Panc1 (cell line): ENCODE results near the gene CKAP5. TPM values are rescaled to one million over a fixed set of nuclear protein-coding genes. Genes with fewer than 3 reads are reported as not detected.

Experiments
- ATAC-seq: fragments of 200-7000 bp; cut with Tn5 transposase; 2 replicates; pipeline ENCODE4 v1.9.1; 2020; ENCODE audit warnings: mild to moderate bottlenecking, moderate library complexity
- BruUV-seq: library from RNA; stranded (reverse); fragments of 400-500 nt; replicated peaks from 2 replicates; lab custom pipeline; 2021; lab: Mats Ljungman, UMichigan
- CTCF ChIA-PET: fragments of 300-600 bp; sonication (Branson Sonifier 250); formaldehyde crosslinking; loops from one replicate; lab custom pipeline; 2022; ENCODE audit warnings: antibody characterized with exemption; lab: Charles Lee
- POLR2A ChIA-PET: fragments of 300-600 bp; sonication (Branson Sonifier 250); formaldehyde crosslinking; loops from one replicate; lab custom pipeline; 2022; ENCODE audit warnings: antibody characterized with exemption; lab: Charles Lee
- DNase-seq: peaks from one replicate; pipeline ENCODE4 v3.0.0-alpha.2; 2010; ENCODE audit warnings: low read depth, low spot score
- H3K27ac ChIP-seq: 2 replicates; pipeline ENCODE4 v1.5.1; 2011; ENCODE audit warnings: mild to moderate bottlenecking, low read length, inconsistent platforms
- H3K27me3 ChIP-seq: fragments of 200-500 bp; sonication (Bioruptor generic); 2 replicates; pipeline ENCODE4 v1.6.0; 2014; ENCODE audit warnings: low read length, inconsistent platforms; ENCODE audit not compliant: control insufficient read depth, insufficient read depth
- H3K36me3 ChIP-seq: fragments of 200-500 bp; sonication (Bioruptor generic); 2 replicates; pipeline ENCODE4 v1.5.1; 2014; ENCODE audit warnings: inconsistent platforms, mild to moderate bottlenecking, low read length, moderate library complexity; ENCODE audit not compliant: control insufficient read depth, insufficient read depth
- H3K4me1 ChIP-seq: 2 replicates; pipeline ENCODE4 v1.5.1; 2011; ENCODE audit warnings: inconsistent platforms, mild to moderate bottlenecking, low read length, moderate library complexity; ENCODE audit not compliant: control insufficient read depth, insufficient read depth
- H3K4me3 ChIP-seq, 2 experiments: 2 replicates each; pipeline ENCODE4 v1.5.1; 2011 to 2012; ENCODE audit warnings: low read depth in 2 of 2, low read length in 2 of 2, mild to moderate bottlenecking in 2 of 2, inconsistent platforms in 1 of 2, moderate library complexity in 1 of 2
- H3K9me3 ChIP-seq: fragments of 200-500 bp; sonication (Bioruptor generic); 2 replicates; pipeline ENCODE4 v1.5.1; 2014; ENCODE audit warnings: low read depth, mild to moderate bottlenecking, inconsistent platforms, low read length, moderate library complexity; ENCODE audit not compliant: control insufficient read depth, insufficient read depth
- POLR2AphosphoS5 ChIP-seq: IDR thresholded peaks from 2 replicates; pipeline ENCODE4 v1.6.1; 2012; ENCODE audit warnings: mild to moderate bottlenecking, low read depth, low read length, moderate library complexity
- SIN3A ChIP-seq: IDR thresholded peaks from 2 replicates; pipeline ENCODE4 v1.6.1; 2012; ENCODE audit warnings: low read depth, mild to moderate bottlenecking, low read length, moderate library complexity, borderline replicate concordance; ENCODE audit not compliant: insufficient read depth
- TCF7L2 ChIP-seq: IDR thresholded peaks from 2 replicates; pipeline ENCODE4 v1.6.1; 2011; ENCODE audit warnings: mild to moderate bottlenecking, low read depth, low read length, inconsistent platforms
- in situ Hi-C: cut with HindIII; loops from 2 replicates; pipeline ENCODE4 v1.10.0; 2016; ENCODE audit warnings: low sequenced_read_pairs, low pct_unique_long_range_greater_than_20kb
- intact Hi-C: fragments of 100-400 bp; cut with micrococcal nuclease; formaldehyde crosslinking; loops from one replicate; pipeline ENCODE4 v1.10.0; 2022; ENCODE audit not compliant: unreplicated experiment
- total RNA-seq: library from RNA; stranded (reverse); gene quantifications from one replicate; pipeline ENCODE4 v1.2.1, GENCODE V29; 2021; ENCODE audit not compliant: unreplicated experiment
- TF ChIP-seq, protein P1 (sequence below), 2 experiments: IDR thresholded peaks; 2 replicates each; pipeline ENCODE4 v1.6.1; 2011 to 2012; ENCODE audit warnings: low read depth in 2 of 2, control low read depth in 1 of 2, low read length in 1 of 2, mild to moderate bottlenecking in 1 of 2, moderate library complexity in 1 of 2; ENCODE audit not compliant: insufficient read depth in 1 of 2
- TF ChIP-seq, protein P2 (sequence below): fragments of 450-650 bp; IDR thresholded peaks from 2 replicates; pipeline ENCODE4 v1.5.1; 2017; ENCODE audit warnings: mild to moderate bottlenecking

CKAP5 gene
- total RNA-seq, 1 experiment from 2014 or later: 191 TPM

DNA sequence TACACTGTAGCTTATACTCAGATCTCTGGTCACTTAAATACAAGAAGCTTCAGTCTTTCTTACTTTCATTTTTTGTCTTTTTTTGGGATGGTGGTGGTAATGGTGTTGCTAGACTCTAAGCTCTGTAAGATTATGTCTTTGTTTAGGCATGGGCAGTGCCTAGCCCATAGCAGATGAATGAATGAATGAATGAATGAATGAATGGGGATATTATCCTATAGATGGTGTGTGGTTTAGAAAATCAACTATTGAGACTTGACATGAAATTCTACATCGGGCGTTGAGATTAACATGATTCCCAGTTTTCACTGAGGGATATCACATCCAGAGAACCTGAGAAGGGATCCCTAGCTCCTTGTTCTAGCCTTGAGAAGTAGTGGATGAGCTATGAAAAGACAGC lies 9.8 kb upstream of the CKAP5 start:
- no peaks in the 10 kb centered on the region for H3K27me3 ChIP-seq
- ATAC-seq (no peak), DNase-seq (no peak)
- ChIA-PET CTCF (no interaction called here), POLR2A (interaction anchor here (0.5 kb wide), 1 partner anchor 366 kb away, joined by 5 read pairs; no protein-coding TSS in a partner anchor)
- no peak overlapping the region for H3K27ac ChIP-seq
- TF ChIP-seq TCF7L2: no peak
- TF ChIP-seq SIN3A: no peak
- TF ChIP-seq, protein P1, sequence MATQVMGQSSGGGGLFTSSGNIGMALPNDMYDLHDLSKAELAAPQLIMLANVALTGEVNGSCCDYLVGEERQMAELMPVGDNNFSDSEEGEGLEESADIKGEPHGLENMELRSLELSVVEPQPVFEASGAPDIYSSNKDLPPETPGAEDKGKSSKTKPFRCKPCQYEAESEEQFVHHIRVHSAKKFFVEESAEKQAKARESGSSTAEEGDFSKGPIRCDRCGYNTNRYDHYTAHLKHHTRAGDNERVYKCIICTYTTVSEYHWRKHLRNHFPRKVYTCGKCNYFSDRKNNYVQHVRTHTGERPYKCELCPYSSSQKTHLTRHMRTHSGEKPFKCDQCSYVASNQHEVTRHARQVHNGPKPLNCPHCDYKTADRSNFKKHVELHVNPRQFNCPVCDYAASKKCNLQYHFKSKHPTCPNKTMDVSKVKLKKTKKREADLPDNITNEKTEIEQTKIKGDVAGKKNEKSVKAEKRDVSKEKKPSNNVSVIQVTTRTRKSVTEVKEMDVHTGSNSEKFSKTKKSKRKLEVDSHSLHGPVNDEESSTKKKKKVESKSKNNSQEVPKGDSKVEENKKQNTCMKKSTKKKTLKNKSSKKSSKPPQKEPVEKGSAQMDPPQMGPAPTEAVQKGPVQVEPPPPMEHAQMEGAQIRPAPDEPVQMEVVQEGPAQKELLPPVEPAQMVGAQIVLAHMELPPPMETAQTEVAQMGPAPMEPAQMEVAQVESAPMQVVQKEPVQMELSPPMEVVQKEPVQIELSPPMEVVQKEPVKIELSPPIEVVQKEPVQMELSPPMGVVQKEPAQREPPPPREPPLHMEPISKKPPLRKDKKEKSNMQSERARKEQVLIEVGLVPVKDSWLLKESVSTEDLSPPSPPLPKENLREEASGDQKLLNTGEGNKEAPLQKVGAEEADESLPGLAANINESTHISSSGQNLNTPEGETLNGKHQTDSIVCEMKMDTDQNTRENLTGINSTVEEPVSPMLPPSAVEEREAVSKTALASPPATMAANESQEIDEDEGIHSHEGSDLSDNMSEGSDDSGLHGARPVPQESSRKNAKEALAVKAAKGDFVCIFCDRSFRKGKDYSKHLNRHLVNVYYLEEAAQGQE (IDR thresholded peaks at IDR 0.05; ENCODE audit: insufficient read depth in 1 of 2, low read depth in 2 of 2, low read length in 1 of 2): no peak
- TF ChIP-seq, protein P2, sequence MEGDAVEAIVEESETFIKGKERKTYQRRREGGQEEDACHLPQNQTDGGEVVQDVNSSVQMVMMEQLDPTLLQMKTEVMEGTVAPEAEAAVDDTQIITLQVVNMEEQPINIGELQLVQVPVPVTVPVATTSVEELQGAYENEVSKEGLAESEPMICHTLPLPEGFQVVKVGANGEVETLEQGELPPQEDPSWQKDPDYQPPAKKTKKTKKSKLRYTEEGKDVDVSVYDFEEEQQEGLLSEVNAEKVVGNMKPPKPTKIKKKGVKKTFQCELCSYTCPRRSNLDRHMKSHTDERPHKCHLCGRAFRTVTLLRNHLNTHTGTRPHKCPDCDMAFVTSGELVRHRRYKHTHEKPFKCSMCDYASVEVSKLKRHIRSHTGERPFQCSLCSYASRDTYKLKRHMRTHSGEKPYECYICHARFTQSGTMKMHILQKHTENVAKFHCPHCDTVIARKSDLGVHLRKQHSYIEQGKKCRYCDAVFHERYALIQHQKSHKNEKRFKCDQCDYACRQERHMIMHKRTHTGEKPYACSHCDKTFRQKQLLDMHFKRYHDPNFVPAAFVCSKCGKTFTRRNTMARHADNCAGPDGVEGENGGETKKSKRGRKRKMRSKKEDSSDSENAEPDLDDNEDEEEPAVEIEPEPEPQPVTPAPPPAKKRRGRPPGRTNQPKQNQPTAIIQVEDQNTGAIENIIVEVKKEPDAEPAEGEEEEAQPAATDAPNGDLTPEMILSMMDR: no peak
- in situ Hi-C loops (no loop called here), intact Hi-C loops (no loop called here)
- H3K4me3 ChIP-seq: no peak overlapping the region
- no peaks in the 10 kb centered on the region for H3K9me3 ChIP-seq
- no TSS peak for BruUV-seq
- no peaks in the 10 kb centered on the region for H3K36me3 ChIP-seq
- no peaks in the 10 kb centered on the region for H3K4me1 ChIP-seq

DNA sequence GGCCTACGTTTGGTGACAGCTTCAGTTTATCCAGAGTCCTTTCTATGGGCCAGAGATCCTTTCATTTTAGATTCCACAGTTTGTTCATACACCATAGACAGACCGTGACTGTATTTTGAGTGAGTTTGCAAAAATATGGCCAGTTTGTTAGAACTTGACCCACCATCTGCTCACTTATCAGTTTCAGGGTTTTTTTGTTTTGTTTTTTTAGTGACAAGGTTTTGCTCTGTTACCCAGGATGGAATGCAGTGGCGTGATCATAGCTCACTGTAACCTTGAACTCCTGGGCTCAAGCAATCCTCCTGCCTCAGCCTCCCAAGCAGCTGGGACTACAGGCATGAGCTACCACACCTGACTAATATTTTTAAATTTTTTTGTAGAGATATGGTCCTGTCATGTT lies 9.1 kb upstream of the CKAP5 start:
- Histone ChIP-seq H3K4me3 (no peak overlapping the region), H3K4me1 (no peaks in the 10 kb centered on the region), H3K27ac (no peak overlapping the region), H3K36me3 (no peaks in the 10 kb centered on the region), H3K9me3 (no peaks in the 10 kb centered on the region), H3K27me3 (no peaks in the 10 kb centered on the region)
- in situ Hi-C loops (no loop called here), intact Hi-C loops (no loop called here)
- ATAC-seq (no peak), DNase-seq (no peak)
- POLR2A ChIA-PET: no interaction called here
- CTCF ChIA-PET: no interaction called here
- TF ChIP-seq TCF7L2: no peak
- no TSS peak for BruUV-seq

DNA sequence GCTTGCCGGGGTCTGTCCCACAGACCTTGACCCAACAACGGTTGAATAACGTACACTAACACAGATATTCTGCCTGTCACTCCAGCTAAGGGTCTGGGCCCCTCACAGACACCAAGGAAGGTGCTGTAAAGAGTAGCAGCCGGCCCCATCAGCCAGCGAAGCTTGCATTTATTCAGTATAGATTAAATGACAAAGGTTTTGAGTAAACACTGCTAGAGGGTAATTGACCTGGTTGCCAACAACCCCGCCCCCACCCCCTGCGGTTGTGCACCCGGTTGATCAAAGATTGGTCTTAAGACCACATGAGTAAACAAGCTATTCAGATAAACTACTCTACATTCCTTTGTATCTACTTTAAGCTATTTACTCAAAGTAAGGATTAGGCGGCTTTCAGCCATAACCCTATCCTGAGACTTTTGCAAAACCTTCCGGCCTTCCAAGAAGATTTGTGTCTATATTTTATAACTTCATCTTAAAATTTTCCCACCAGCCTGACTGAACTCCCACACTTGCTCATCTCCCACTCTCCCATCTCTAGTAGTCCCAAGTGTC lies 4.8 kb upstream of the CKAP5 start:
- intact Hi-C loops (no loop called here), in situ Hi-C loops (no loop called here)
- no peak for TF ChIP-seq TCF7L2
- TF ChIP-seq POLR2AphosphoS5: no peak
- TF ChIP-seq, protein P1 (IDR thresholded peaks at IDR 0.05; ENCODE audit: insufficient read depth in 1 of 2, low read depth in 2 of 2, low read length in 1 of 2): no peak
- no peak for TF ChIP-seq SIN3A
- TF ChIP-seq, protein P2: no peak
- ChIA-PET CTCF (no interaction called here), POLR2A (no interaction called here)
- BruUV-seq: no TSS peak
- Histone ChIP-seq H3K27ac (no peak overlapping the region), H3K27me3 (no peaks in the 10 kb centered on the region), H3K4me1 (no peaks in the 10 kb centered on the region; the same call in 1 of the 2 replicates), H3K36me3 (no peaks in the 10 kb centered on the region), H3K4me3 (no peak overlapping the region), H3K9me3 (no peaks in the 10 kb centered on the region)
- DNase-seq: no peak
- no peak for ATAC-seq
